ENCODE measurements around the gene ZNF831.
A peak's percentile ranks its signal among the peaks of the same experiment; 100 is the strongest.

The ZNF831 gene

GRCh38 chr20:59148701-59149493 lies 14.7 kb upstream of the ZNF831 start:
- Mint-ChIP-seq H3K9me3 (no peaks in the 10 kb centered on the region), H3K27me3 (no peaks in the 10 kb centered on the region), H3K27ac (peak overlapping the region; percentile 97), H3K4me1 (peaks cover 97% of the 10 kb centered on the region), H3K4me3 (peak overlapping the region; percentile 27), H3K36me3 (no peaks in the 10 kb centered on the region)

- Mint-ChIP-seq H3K9me3 (no peaks in the 10 kb centered on the region), H3K36me3 (no peaks in the 10 kb centered on the region), H3K27ac (peak overlapping the region; percentile 97), H3K4me1 (peaks cover 97% of the 10 kb centered on the region), H3K27me3 (no peaks in the 10 kb centered on the region), H3K4me3 (peak overlapping the region; percentile 64)
Observed at GRCh38 chr20:59149678-59150504, 13.7 kb upstream of the ZNF831 start.

- Mint-ChIP-seq H3K4me1 (peaks cover 97% of the 10 kb centered on the region), H3K9me3 (no peaks in the 10 kb centered on the region), H3K27me3 (no peaks in the 10 kb centered on the region), H3K4me3 (no peak overlapping the region), H3K36me3 (no peaks in the 10 kb centered on the region), H3K27ac (peak overlapping the region; percentile 86)
Observed at GRCh38 chr20:59150821-59151251, 12.8 kb upstream of the ZNF831 start.

- Mint-ChIP-seq H3K9me3 (no peaks in the 10 kb centered on the region), H3K27ac (peak overlapping the region; percentile 86), H3K4me1 (peaks cover 95% of the 10 kb centered on the region), H3K27me3 (no peaks in the 10 kb centered on the region), H3K4me3 (no peak overlapping the region), H3K36me3 (no peaks in the 10 kb centered on the region)
Observed at GRCh38 chr20:59151391-59151790, 12.2 kb upstream of the ZNF831 start.

- Mint-ChIP-seq H3K27ac (peak overlapping the region; percentile 86), H3K4me3 (peak overlapping the region; percentile 53), H3K27me3 (no peaks in the 10 kb centered on the region), H3K9me3 (no peaks in the 10 kb centered on the region), H3K36me3 (peaks cover 2% of the 10 kb centered on the region), H3K4me1 (peaks cover 95% of the 10 kb centered on the region)
Observed at GRCh38 chr20:59151820-59152219, 11.8 kb upstream of the ZNF831 start.

GRCh38 chr20:59152559-59153354 lies 10.9 kb upstream of the ZNF831 start:
- no peaks in the 10 kb centered on the region for H3K9me3 Mint-ChIP-seq
- H3K4me3 Mint-ChIP-seq, result peak overlapping the region; percentile 43
- H3K27me3 Mint-ChIP-seq, result no peaks in the 10 kb centered on the region
- peaks cover 95% of the 10 kb centered on the region for H3K4me1 Mint-ChIP-seq
- H3K27ac Mint-ChIP-seq, result peak overlapping the region; percentile 71
- peaks cover 2% of the 10 kb centered on the region for H3K36me3 Mint-ChIP-seq

GRCh38 chr20:59153355-59153681 lies 10.3 kb upstream of the ZNF831 start:
- Mint-ChIP-seq H3K27ac (peak overlapping the region; percentile 44), H3K9me3 (no peaks in the 10 kb centered on the region), H3K27me3 (no peaks in the 10 kb centered on the region), H3K4me3 (no peak overlapping the region), H3K36me3 (peaks cover 2% of the 10 kb centered on the region), H3K4me1 (peaks cover 96% of the 10 kb centered on the region)

- H3K27me3 Mint-ChIP-seq, result no peaks in the 10 kb centered on the region
- H3K4me1 Mint-ChIP-seq, result peaks cover 99% of the 10 kb centered on the region
- peak overlapping the region; percentile 15 for H3K27ac Mint-ChIP-seq
- peaks cover 2% of the 10 kb centered on the region for H3K36me3 Mint-ChIP-seq
- H3K9me3 Mint-ChIP-seq, result no peaks in the 10 kb centered on the region
- no peak overlapping the region for H3K4me3 Mint-ChIP-seq
Observed at GRCh38 chr20:59153832-59154231, 9.8 kb upstream of the ZNF831 start.

- Mint-ChIP-seq H3K36me3 (peaks cover 2% of the 10 kb centered on the region), H3K4me1 (peaks cover 99% of the 10 kb centered on the region), H3K9me3 (no peaks in the 10 kb centered on the region), H3K27me3 (no peaks in the 10 kb centered on the region), H3K4me3 (peak overlapping the region; percentile 24), H3K27ac (peak overlapping the region; percentile 80)
Observed at GRCh38 chr20:59154317-59155013, 9.2 kb upstream of the ZNF831 start.

- peaks cover 99% of the 10 kb centered on the region for H3K4me1 Mint-ChIP-seq
- no peaks in the 10 kb centered on the region for H3K9me3 Mint-ChIP-seq
- H3K4me3 Mint-ChIP-seq, result peak overlapping the region; percentile 34
- no peaks in the 10 kb centered on the region for H3K27me3 Mint-ChIP-seq
- peaks cover 2% of the 10 kb centered on the region for H3K36me3 Mint-ChIP-seq
- peak overlapping the region; percentile 93 for H3K27ac Mint-ChIP-seq
Observed at GRCh38 chr20:59157064-59157463, 6.6 kb upstream of the ZNF831 start.

- H3K27ac Mint-ChIP-seq, result peak overlapping the region; percentile 93
- peak overlapping the region; percentile 34 for H3K4me3 Mint-ChIP-seq
- H3K36me3 Mint-ChIP-seq, result peaks cover 2% of the 10 kb centered on the region
- H3K4me1 Mint-ChIP-seq, result peaks cover 99% of the 10 kb centered on the region
- H3K9me3 Mint-ChIP-seq, result no peaks in the 10 kb centered on the region
- H3K27me3 Mint-ChIP-seq, result no peaks in the 10 kb centered on the region
Observed at GRCh38 chr20:59157531-59157930, 6.1 kb upstream of the ZNF831 start.

GRCh38 chr20:59157961-59158541 lies 5.6 kb upstream of the ZNF831 start:
- peak overlapping the region; percentile 36 for H3K27ac Mint-ChIP-seq
- H3K27me3 Mint-ChIP-seq, result no peaks in the 10 kb centered on the region
- peaks cover 99% of the 10 kb centered on the region for H3K4me1 Mint-ChIP-seq
- H3K9me3 Mint-ChIP-seq, result no peaks in the 10 kb centered on the region
- peak overlapping the region; percentile 7 for H3K4me3 Mint-ChIP-seq
- H3K36me3 Mint-ChIP-seq, result peaks cover 2% of the 10 kb centered on the region

GRCh38 chr20:59158673-59159072 lies 4.9 kb upstream of the ZNF831 start:
- H3K4me3 Mint-ChIP-seq, result no peak overlapping the region
- H3K27ac Mint-ChIP-seq, result peak overlapping the region; percentile 46

GRCh38 chr20:59159091-59159490 lies 4.5 kb upstream of the ZNF831 start:
- Mint-ChIP-seq H3K9me3 (no peaks in the 10 kb centered on the region), H3K4me1 (peaks cover 96% of the 10 kb centered on the region), H3K27ac (peak overlapping the region; percentile 99), H3K36me3 (peaks cover 2% of the 10 kb centered on the region), H3K4me3 (peak overlapping the region; percentile 93), H3K27me3 (no peaks in the 10 kb centered on the region)

More at GRCh38 chr20:59158673-59159072, 4.9 kb upstream of the ZNF831 start:
- Mint-ChIP-seq H3K9me3 (no peaks in the 10 kb centered on the region), H3K27me3 (no peaks in the 10 kb centered on the region), H3K4me1 (peaks cover 99% of the 10 kb centered on the region), H3K36me3 (peaks cover 2% of the 10 kb centered on the region)
